ENCODE results near the gene PPM1H.

- TF ChIP-seq CTCF (conservative IDR thresholded peaks at IDR 0.05) (no peak), ZFX (IDR thresholded peaks at IDR 0.05) (no peak)
Observed at GRCh38 chr12:62947364-62947763, 12.4 kb upstream of the PPM1H start.

Measured in C4-2B (cell line).